ENCODE measurements around the gene MAN2A1.

DNA sequence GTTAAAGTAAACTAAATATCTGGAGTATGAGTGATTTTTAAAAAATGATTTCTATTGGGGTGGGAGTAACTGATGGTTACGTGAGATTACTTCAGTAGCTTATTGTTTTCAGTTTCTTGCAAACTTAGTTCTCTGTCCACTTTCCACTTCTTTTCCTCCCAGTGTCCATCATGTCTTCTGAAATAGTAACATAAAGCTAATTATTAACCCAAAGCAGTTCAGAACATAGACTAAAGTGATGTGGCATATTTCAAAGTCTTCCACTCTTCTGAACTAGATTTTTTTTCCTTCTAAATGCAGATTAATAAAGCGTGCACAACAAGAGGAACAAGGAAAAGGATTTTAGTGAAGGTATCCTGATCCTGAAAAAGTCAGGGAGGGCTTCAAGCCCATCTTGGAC, 114.1 kb downstream of the MAN2A1 start:
- TF ChIP-seq CREB1 (CRISPR knock-in tag; IDR thresholded peaks at IDR 0.05; ENCODE audit: low read depth) (no peak), CTCF (conservative IDR thresholded peaks at IDR 0.05; ENCODE audit: low read depth in 2 of 2) (no peak), EZH2 (IDR thresholded peaks at IDR 0.05; ENCODE audit: low read depth, unreplicated experiment) (no peak), POLR2AphosphoS5 (IDR thresholded peaks at IDR 0.05; ENCODE audit: low read depth) (no peak)
- TF ChIP-seq, protein P1, sequence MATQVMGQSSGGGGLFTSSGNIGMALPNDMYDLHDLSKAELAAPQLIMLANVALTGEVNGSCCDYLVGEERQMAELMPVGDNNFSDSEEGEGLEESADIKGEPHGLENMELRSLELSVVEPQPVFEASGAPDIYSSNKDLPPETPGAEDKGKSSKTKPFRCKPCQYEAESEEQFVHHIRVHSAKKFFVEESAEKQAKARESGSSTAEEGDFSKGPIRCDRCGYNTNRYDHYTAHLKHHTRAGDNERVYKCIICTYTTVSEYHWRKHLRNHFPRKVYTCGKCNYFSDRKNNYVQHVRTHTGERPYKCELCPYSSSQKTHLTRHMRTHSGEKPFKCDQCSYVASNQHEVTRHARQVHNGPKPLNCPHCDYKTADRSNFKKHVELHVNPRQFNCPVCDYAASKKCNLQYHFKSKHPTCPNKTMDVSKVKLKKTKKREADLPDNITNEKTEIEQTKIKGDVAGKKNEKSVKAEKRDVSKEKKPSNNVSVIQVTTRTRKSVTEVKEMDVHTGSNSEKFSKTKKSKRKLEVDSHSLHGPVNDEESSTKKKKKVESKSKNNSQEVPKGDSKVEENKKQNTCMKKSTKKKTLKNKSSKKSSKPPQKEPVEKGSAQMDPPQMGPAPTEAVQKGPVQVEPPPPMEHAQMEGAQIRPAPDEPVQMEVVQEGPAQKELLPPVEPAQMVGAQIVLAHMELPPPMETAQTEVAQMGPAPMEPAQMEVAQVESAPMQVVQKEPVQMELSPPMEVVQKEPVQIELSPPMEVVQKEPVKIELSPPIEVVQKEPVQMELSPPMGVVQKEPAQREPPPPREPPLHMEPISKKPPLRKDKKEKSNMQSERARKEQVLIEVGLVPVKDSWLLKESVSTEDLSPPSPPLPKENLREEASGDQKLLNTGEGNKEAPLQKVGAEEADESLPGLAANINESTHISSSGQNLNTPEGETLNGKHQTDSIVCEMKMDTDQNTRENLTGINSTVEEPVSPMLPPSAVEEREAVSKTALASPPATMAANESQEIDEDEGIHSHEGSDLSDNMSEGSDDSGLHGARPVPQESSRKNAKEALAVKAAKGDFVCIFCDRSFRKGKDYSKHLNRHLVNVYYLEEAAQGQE (IDR thresholded peaks at IDR 0.05; ENCODE audit: unreplicated experiment) = no peak
